ENCODE data around the gene ITPKB. TPM values are rescaled to one million over a fixed set of nuclear protein-coding genes. Genes with fewer than 3 reads are reported as not detected.

Gene ITPKB
- total and polyA plus RNA-seq, 2 of the 13 experiments (the other 11 are each of a cell fraction or from before 2014, with no cell fraction given), result not detected

GRCh38 chr1:226699166-226699565 is 39.9 kb downstream of the ITPKB start (continued):
- TF ChIP-seq CREB3 (CRISPR knock-in tag; IDR thresholded peaks at IDR 0.05) (no peak), RFXAP (CRISPR knock-in tag; IDR thresholded peaks at IDR 0.05; ENCODE audit: borderline replicate concordance) (no peak)

GRCh38 chr1:226698659-226699058 is 40.4 kb downstream of the ITPKB start:
- in situ Hi-C loops (cut with HindIII; ENCODE audit: extremely low pct_ligation_motif_present, low pct_unique_long_range_greater_than_20kb), result no loop called here
- no peaks in the 10 kb centered on the region for H3K4me1 ChIP-seq (ENCODE audit: insufficient read depth, low read length)
- H4K20me1 ChIP-seq (ENCODE audit: insufficient read depth, low read length), result no peaks in the 10 kb centered on the region
- H3K79me2 ChIP-seq (ENCODE audit: insufficient read depth, low read length), result no peaks in the 10 kb centered on the region
- BruUV-seq (replicated peaks), result no TSS peak
- DNase-seq (ENCODE audit: low spot score) (no peak), ATAC-seq (no peak), FAIRE-seq (no peak)
- H2AFZ ChIP-seq (ENCODE audit: low read length), result no peak overlapping the region
- H3K4me2 ChIP-seq (ENCODE audit: low read depth, low read length), result no peak overlapping the region
- POLR2A ChIA-PET, result no interaction called here
- no peaks in the 10 kb centered on the region for H3K36me3 ChIP-seq (replicated peaks in 1 of 2; ENCODE audit: control insufficient read depth in 1 of 2, insufficient read depth in 2 of 2, low read length in 2 of 2)
- CTCF ChIA-PET (ENCODE audit: low intra/inter-chr PET ratio, low total read pairs), result no interaction called here
- no peak overlapping the region for H3K9ac ChIP-seq (ENCODE audit: insufficient read depth, low read depth, low read length)
- intact Hi-C loops (cut with micrococcal nuclease; ENCODE audit: unreplicated experiment), result no loop called here
- H3K9me3 ChIP-seq (ENCODE audit: low read length), result no peaks in the 10 kb centered on the region
- no peak overlapping the region for H3K4me3 ChIP-seq (replicated peaks in 1 of 3; ENCODE audit: insufficient read depth in 1 of 3, low read depth in 2 of 3, low read length in 3 of 3)
- H3K27me3 ChIP-seq (ENCODE audit: control insufficient read depth in 1 of 2, insufficient read depth in 2 of 2, low read length in 2 of 2), result peaks cover 2 to 29% of the 10 kb centered on the region in 2 experiments; a peak in 4 of 5 replicates
- H3K27ac ChIP-seq (ENCODE audit: extremely low read length, insufficient read depth, low read length), result no peak overlapping the region
- TF ChIP-seq MXI1 (IDR thresholded peaks at IDR 0.05; ENCODE audit: borderline replicate concordance, low read depth, low read length) (no peak), ETS1 (CRISPR knock-in tag; IDR thresholded peaks at IDR 0.05) (no peak), THAP8 (CRISPR knock-in tag; IDR thresholded peaks at IDR 0.05; ENCODE audit: borderline replicate concordance) (no peak), ZNF510 (CRISPR knock-in tag; IDR thresholded peaks at IDR 0.05; ENCODE audit: low read depth) (no peak), ZSCAN22 (CRISPR knock-in tag; IDR thresholded peaks at IDR 0.05) (no peak), HIC2 (CRISPR knock-in tag; IDR thresholded peaks at IDR 0.05; ENCODE audit: low read depth) (no peak), PRPF4 (IDR thresholded peaks at IDR 0.05; ENCODE audit: low read depth, low read length, poor library complexity, severe bottlenecking) (no peak)
